Epithelial cell of proximal tubule (primary cell): ENCODE results near the gene DOCK9. TPM values are rescaled to one million over a fixed set of nuclear protein-coding genes. Genes with fewer than 3 reads are reported as not detected.

Source experiments
- DNase-seq: peaks from one replicate; pipeline ENCODE4 v3.0.0-alpha.2; 2011; ENCODE audit warnings: low read depth
- H3K4me3 ChIP-seq: 2 replicates; pipeline ENCODE4 v1.5.1; 2011; ENCODE audit warnings: low read depth, mild to moderate bottlenecking, low read length
- total RNA-seq: library from RNA; depleted of rRNA; stranded (reverse); fragments of >200 nt; gene quantifications from 2 replicates; pipeline ENCODE4 v1.2.3, GENCODE V29; 2015
- TF ChIP-seq, protein P1 (sequence below): conservative IDR thresholded peaks from 2 replicates; pipeline ENCODE4 v1.5.1; 2012; ENCODE audit warnings: low read depth, mild to moderate bottlenecking, low read length

Gene DOCK9
- total RNA-seq, 1 donor from 2014 or later, result 37.6 TPM

GRCh38 chr13:98945863-98946605, 31.8 kb downstream of the DOCK9 start:
- TF ChIP-seq, protein P1, sequence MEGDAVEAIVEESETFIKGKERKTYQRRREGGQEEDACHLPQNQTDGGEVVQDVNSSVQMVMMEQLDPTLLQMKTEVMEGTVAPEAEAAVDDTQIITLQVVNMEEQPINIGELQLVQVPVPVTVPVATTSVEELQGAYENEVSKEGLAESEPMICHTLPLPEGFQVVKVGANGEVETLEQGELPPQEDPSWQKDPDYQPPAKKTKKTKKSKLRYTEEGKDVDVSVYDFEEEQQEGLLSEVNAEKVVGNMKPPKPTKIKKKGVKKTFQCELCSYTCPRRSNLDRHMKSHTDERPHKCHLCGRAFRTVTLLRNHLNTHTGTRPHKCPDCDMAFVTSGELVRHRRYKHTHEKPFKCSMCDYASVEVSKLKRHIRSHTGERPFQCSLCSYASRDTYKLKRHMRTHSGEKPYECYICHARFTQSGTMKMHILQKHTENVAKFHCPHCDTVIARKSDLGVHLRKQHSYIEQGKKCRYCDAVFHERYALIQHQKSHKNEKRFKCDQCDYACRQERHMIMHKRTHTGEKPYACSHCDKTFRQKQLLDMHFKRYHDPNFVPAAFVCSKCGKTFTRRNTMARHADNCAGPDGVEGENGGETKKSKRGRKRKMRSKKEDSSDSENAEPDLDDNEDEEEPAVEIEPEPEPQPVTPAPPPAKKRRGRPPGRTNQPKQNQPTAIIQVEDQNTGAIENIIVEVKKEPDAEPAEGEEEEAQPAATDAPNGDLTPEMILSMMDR, result no peak
- H3K4me3 ChIP-seq, result no peak overlapping the region
- DNase-seq, result no peak

- no peak for DNase-seq
- TF ChIP-seq, protein P1, result no peak
- H3K4me3 ChIP-seq, result no peak overlapping the region
These were observed 33.5 kb downstream of the DOCK9 start for GRCh38 chr13:98944336-98944735.

DNA sequence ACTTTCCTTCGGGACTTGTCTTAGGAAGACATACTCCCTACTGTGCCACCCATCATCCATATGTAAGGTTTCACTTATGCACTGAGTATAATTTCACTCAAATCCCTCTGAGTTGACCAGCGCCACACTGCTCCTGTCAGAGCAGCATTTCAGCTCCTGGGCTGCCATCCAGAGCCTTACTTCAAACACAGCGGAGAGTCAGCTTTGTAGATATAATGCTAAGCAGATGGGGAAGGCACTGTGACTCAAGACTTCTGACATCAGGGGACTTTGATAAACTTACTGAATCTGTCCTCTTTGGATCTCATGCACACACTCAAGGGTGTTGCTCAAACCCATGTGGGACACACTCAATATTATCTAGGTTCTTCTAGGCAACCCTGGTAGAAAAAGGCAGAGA, 34.9 kb downstream of the DOCK9 start:
- H3K4me3 ChIP-seq, result no peak overlapping the region
- no peak for DNase-seq
- TF ChIP-seq, protein P1, result no peak

DNA sequence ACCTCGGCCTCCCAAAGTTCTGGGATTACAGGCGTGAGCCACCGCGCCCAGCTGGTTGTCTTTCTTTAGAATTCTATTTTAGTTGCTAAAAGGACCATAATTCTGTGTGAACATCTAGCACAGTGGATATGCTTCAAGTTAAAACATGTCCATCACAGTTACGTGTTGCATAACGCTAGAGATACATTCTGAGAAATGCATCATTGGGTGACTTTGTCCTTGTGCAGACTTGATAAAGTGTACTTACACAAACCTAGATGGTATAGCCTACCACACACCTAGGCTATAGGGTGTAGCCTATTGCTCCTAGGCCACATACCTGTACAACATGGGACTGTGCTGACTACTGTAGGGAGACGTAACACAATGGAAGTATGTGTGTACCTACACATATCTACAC, 35.4 kb downstream of the DOCK9 start:
- TF ChIP-seq, protein P1, result no peak
- no peak for DNase-seq

GRCh38 chr13:98941536-98941935, 36.3 kb downstream of the DOCK9 start:
- DNase-seq, result no peak
- H3K4me3 ChIP-seq, result no peak overlapping the region
- TF ChIP-seq, protein P1, result no peak

More for the DNA sequence above, 35.4 kb downstream of the DOCK9 start:
- H3K4me3 ChIP-seq, result no peak overlapping the region

GRCh38 chr13:98941126-98941525, 36.7 kb downstream of the DOCK9 start:
- TF ChIP-seq, protein P1, result no peak

More at GRCh38 chr13:98941126-98941525, 36.7 kb downstream of the DOCK9 start:
- DNase-seq, result no peak
- no peak overlapping the region for H3K4me3 ChIP-seq
